AG09309 (cell line): ENCODE results near the gene JADE1.

Source experiments
- DNase-seq: peaks from one replicate; pipeline ENCODE4 v3.0.0-alpha.2; 2010; ENCODE audit warnings: low read depth
- H3K4me3 ChIP-seq: 2 replicates; pipeline ENCODE4 v1.5.1; 2011; ENCODE audit warnings: mild to moderate bottlenecking, low read depth, low read length, moderate library complexity; ENCODE audit not compliant: control insufficient read depth
- CTCF ChIP-seq: IDR thresholded peaks from 2 replicates; pipeline ENCODE4 v1.5.1; 2011; ENCODE audit warnings: mild to moderate bottlenecking, low read depth, low read length, inconsistent platforms; ENCODE audit not compliant: insufficient read depth, control insufficient read depth; ENCODE audit errors: missing control alignments

Gene JADE1

DNA sequence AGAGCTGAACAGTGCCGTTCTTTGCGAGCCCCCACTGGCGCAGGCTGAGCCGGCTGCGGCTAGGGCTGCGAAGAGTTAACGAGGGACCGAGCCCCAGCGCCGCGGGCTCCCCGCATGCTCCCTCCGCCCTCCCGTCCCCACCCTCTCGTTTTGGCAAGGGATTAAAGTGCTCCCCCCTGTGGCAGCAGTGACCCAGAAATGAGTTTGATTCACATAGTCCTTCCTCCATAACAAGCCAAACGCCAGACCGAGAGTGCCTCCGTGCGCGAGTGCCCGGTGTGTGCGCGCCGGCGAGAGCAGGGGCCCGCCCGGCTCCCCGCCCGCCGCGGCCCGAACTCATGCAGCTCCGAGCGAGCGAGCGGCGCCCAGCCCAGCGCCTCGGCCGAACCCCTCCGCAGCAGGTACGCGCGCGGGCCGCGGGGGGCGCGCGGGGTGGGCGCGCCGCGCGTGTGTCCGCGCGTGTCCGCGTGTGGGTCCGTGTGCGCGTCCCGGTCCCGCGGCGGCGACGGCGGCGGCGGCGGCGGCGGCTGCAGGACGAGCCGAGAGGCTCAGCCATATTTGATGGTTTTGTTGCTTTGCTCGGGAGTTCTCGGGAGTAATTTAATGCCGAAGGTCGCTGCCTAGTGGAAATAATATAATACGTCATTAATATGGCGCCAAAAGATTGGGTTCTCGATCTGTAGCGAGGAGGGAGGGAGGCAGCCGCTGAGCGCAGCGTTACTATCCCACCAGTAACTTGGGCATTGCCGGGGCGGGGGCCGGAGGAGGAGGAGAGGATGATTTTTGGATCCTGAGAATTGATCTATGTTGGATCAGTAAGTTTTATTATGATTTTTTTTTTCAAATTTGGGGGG is at the start of gene JADE1:
Gene JADE1 (plus strand): TSS at position 224 of the 854 bp plus-strand sequence. CDS start 22,059 bp downstream, outside the sequence.
- peak within 1 kb of the TSS; percentile 95 for H3K4me3 ChIP-seq
- peak; percentile 70 for TF ChIP-seq CTCF
- DNase-seq, result peak; percentile 85

DNA sequence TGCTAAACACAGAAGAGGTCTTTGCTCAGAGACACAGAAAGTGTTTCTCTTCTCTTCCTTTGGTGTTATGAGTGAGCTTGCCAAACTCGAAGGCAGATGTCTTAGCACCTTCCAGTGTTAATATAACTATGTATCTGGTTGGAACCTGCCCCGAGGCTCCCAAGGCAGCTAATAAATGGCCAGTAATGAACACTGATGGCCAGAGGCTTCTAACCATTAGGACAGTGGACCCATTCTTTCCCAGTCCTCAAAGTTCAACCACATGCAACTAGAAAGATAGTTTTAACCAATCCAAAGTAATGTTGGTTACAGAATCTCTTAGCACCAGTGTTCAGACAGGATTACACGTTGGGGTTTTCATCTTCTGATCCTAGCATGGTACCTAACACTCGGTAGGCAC is 42.7 kb upstream of the JADE1 start:
- no peak for DNase-seq
- no peak overlapping the region for H3K4me3 ChIP-seq
- no peak for TF ChIP-seq CTCF

GRCh38 chr4:128768373-128768996 is 41.0 kb upstream of the JADE1 start:
- DNase-seq, result no peak
- H3K4me3 ChIP-seq, result no peak overlapping the region
- no peak for TF ChIP-seq CTCF

GRCh38 chr4:128769011-128769410 is 40.5 kb upstream of the JADE1 start:
- no peak for TF ChIP-seq CTCF
- no peak for DNase-seq
- no peak overlapping the region for H3K4me3 ChIP-seq

DNA sequence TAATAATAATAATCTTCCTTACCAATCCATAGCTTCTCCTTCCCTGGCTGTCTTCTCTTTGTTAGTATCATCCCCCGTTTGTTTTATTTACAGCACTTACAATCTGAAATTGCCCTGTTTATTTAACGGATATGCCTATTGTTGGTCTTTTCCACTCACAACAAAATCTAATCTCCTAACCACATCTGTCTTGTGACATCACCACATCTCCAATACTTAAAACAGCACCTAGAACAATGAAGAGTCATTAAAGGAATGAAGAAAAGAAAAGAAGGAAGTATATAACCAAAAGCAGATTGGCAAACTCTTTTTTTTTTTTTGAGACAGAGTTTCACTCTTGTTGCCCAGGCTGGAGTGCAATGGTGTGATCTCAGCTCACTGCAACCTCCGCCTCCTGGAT is 38.7 kb upstream of the JADE1 start:
- DNase-seq, result no peak
- no peak for TF ChIP-seq CTCF
- no peak overlapping the region for H3K4me3 ChIP-seq

GRCh38 chr4:128775477-128775876 is 34.0 kb upstream of the JADE1 start:
- DNase-seq, result no peak
- no peak overlapping the region for H3K4me3 ChIP-seq
- TF ChIP-seq CTCF, result no peak

DNA sequence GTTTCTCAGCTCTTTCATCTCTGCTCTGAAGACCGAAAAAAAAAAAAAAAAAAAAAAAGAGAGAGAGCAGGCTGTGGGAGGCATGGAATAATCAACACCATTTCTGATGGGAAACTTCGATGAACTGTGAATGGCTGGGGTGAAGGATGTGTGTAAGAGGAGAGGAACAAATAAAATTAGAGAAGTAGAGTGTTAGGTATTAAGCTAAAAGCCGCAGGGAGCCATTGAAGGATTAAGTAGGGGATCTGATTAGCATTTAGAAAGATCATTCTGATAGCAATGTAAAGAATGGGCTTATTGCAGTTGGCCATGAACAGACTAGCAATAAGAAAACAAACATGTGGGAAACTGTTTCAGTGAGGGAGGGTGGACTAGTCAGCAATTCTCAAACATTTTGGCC is 33.6 kb upstream of the JADE1 start:
- no peak for DNase-seq
- no peak for TF ChIP-seq CTCF

More for the DNA sequence above, 33.6 kb upstream of the JADE1 start:
- no peak overlapping the region for H3K4me3 ChIP-seq
